Transverse colon (tissue), 4 donors: Measurements from ENCODE around the gene MGLL. TPM values are rescaled to one million over a fixed set of nuclear protein-coding genes. Genes with fewer than 3 reads are reported as not detected.
A peak's percentile ranks its signal among the peaks of the same experiment; 100 is the strongest.

Experiments
- DNase-seq: peaks from one replicate; pipeline ENCODE4 v3.0.0-alpha.2; 2019
- H3K27ac ChIP-seq, 4 donors: fragments of 200-600 bp; sonication (generic); 2 replicates each; pipeline ENCODE4 v1.5.1; 2016 to 2018; ENCODE audit warnings: inconsistent platforms in 4 of 4
- H3K27me3 ChIP-seq: fragments of 200-600 bp; sonication (generic); 2 replicates; pipeline ENCODE4 v1.5.1; 2017; ENCODE audit warnings: inconsistent platforms
- H3K36me3 ChIP-seq, 4 donors: fragments of 200-600 bp; sonication (generic); 2 replicates each; pipeline ENCODE4 v1.5.1; 2017 to 2019; ENCODE audit warnings: inconsistent platforms in 4 of 4
- H3K4me1 ChIP-seq, 4 donors: fragments of 200-600 bp; sonication (generic); 2 replicates each; pipeline ENCODE4 v1.5.1; 2017 to 2020; ENCODE audit warnings: inconsistent platforms in 4 of 4
- H3K4me3 ChIP-seq, 4 donors: fragments of 200-600 bp; sonication (generic); 1 replicate in 1 of 4; 2 replicates in 3 of 4; pipeline versions ENCODE4 v1.5.1 to v1.6.1; 2017 to 2019; ENCODE audit warnings: inconsistent platforms in 4 of 4
- H3K9me3 ChIP-seq, 2 donors: fragments of 200-600 bp; sonication (generic); 2 replicates each; pipeline ENCODE4 v1.5.1; 2017 to 2019; ENCODE audit warnings: inconsistent platforms in 2 of 2
- CTCF ChIP-seq, 5 experiments: fragments of 200-600 bp in 3 of 5; fragments of 450-650 bp in 2 of 5; sonication (generic) in 3 of 5; IDR thresholded peaks; 1 replicate in 2 of 5; 2 replicates in 3 of 5; pipeline ENCODE4 v1.5.1; 2016 to 2017; ENCODE audit warnings: antibody characterized with exemption in 5 of 5, inconsistent platforms in 3 of 5, mild to moderate bottlenecking in 2 of 5, moderate library complexity in 1 of 5
- EP300 ChIP-seq: sonication (generic); formaldehyde crosslinking; IDR thresholded peaks from one replicate; pipeline ENCODE4 v1.6.1; 2017; ENCODE audit warnings: antibody characterized with exemption, low read depth
- POLR2A ChIP-seq: fragments of 450-650 bp; IDR thresholded peaks from one replicate; pipeline ENCODE4 v1.6.1; 2016; ENCODE audit warnings: antibody characterized with exemption, mild to moderate bottlenecking, moderate library complexity
- POLR2AphosphoS5 ChIP-seq, 3 donors: sonication (generic); formaldehyde crosslinking; IDR thresholded peaks; one replicate each; pipeline ENCODE4 v1.6.1; 2016; ENCODE audit warnings: antibody characterized with exemption in 3 of 3
- WGBS, 2 donors: methylation state at CpG; one replicate each; pipeline ENCODE4 v1.1.5; 2018; ENCODE audit warnings: low coverage in 1 of 2; 5-methylcytosine and 5-hydroxymethylcytosine counted together
- in situ Hi-C, 4 donors: fragments of 200-750 bp; cut with MboI; loops; one replicate each; pipeline versions ENCODE4 v1.15.0 to v1.15.1; 2017; ENCODE audit warnings: low sequenced_read_pairs in 3 of 4, low pct_ligation_motif_present in 1 of 4, low pct_unique_long_range_greater_than_20kb in 1 of 4
- intact Hi-C: fragments of 100-400 bp; cut with DNase I; formaldehyde crosslinking; loops from one replicate; pipeline ENCODE4 v1.15.1; 2023; ENCODE audit warnings: low total_unique reads
- total RNA-seq, 4 donors: library from RNA; depleted of rRNA; stranded (reverse); fragments of >200 nt; gene quantifications; one replicate each; pipeline ENCODE4 v1.1.0, GENCODE V29; 2016

Gene MGLL
- total RNA-seq, 4 donors from 2014 or later, result 150 to 329 (median 294) TPM

- DNase-seq, result no peak
- in situ Hi-C loops (no loop called here), intact Hi-C loops (no loop called here)
- Histone ChIP-seq H3K36me3 (no peaks in the 10 kb centered on the region), H3K4me1 (peaks cover 29 to 70% (median 49%) of the 10 kb centered on the region in 4 donors), H3K9me3 (no peaks in the 10 kb centered on the region), H3K27ac (peak overlapping the region; percentile 74 to 87 (median 84)), H3K27me3 (no peaks in the 10 kb centered on the region), H3K4me3 (no peak overlapping the region)
- 58% methylated on average over 7 of the region's 7 CpGs; no CpG with 5 or more reads in 1 of the 2 donors for WGBS, 2 donors
- TF ChIP-seq POLR2A (no peak), EP300 (no peak), POLR2AphosphoS5 (IDR thresholded peaks at IDR 0.05) (no peak), CTCF (IDR thresholded peaks at IDR 0.05) (no peak)
These were observed 31.5 kb downstream of the MGLL start for GRCh38 chr3:127790882-127791183.

GRCh38 chr3:127789990-127790881 is 32.1 kb downstream of the MGLL start:
- 88 to 96% methylated on average over 9 to 19 of the region's 19 CpGs for WGBS, 2 donors
- in situ Hi-C loops, result no loop called here
- no peak for DNase-seq
- no peak overlapping the region for H3K4me3 ChIP-seq
- TF ChIP-seq POLR2AphosphoS5 (IDR thresholded peaks at IDR 0.05), result no peak
- TF ChIP-seq POLR2A, result no peak
- TF ChIP-seq CTCF (IDR thresholded peaks at IDR 0.05), result no peak
- TF ChIP-seq EP300, result no peak
- intact Hi-C loops, result no loop called here
- peaks cover 35 to 76% (median 55%) of the 10 kb centered on the region in 4 donors for H3K4me1 ChIP-seq
- peak overlapping the region; percentile 74 to 87 (median 84) for H3K27ac ChIP-seq
- H3K36me3 ChIP-seq, result no peaks in the 10 kb centered on the region
- no peaks in the 10 kb centered on the region for H3K27me3 ChIP-seq
- H3K9me3 ChIP-seq, result no peaks in the 10 kb centered on the region

- Histone ChIP-seq H3K9me3 (no peaks in the 10 kb centered on the region), H3K27me3 (no peaks in the 10 kb centered on the region), H3K36me3 (no peaks in the 10 kb centered on the region), H3K4me3 (no peak overlapping the region), H3K4me1 (peaks cover 44 to 88% (median 65%) of the 10 kb centered on the region in 4 donors), H3K27ac (peak overlapping the region; percentile 85 to 91 (median 86))
- TF ChIP-seq CTCF (IDR thresholded peaks at IDR 0.05) (no peak), POLR2AphosphoS5 (IDR thresholded peaks at IDR 0.05) (no peak), POLR2A (no peak), EP300 (no peak)
- intact Hi-C loops, result no loop called here
- DNase-seq, result no peak
- in situ Hi-C loops, result no loop called here
- 84 to 100% methylated on average over 1 to 5 of the region's 5 CpGs for WGBS, 2 donors
These were observed 33.3 kb downstream of the MGLL start for GRCh38 chr3:127789051-127789450.

- Histone ChIP-seq H3K9me3 (no peaks in the 10 kb centered on the region), H3K36me3 (no peaks in the 10 kb centered on the region), H3K4me3 (no peak overlapping the region), H3K27ac (peak overlapping the region; percentile 85 to 91 (median 86)), H3K27me3 (no peaks in the 10 kb centered on the region), H3K4me1 (peaks cover 44 to 92% (median 65%) of the 10 kb centered on the region in 4 donors)
- DNase-seq, result no peak
- TF ChIP-seq CTCF (IDR thresholded peaks at IDR 0.05) (no peak), POLR2AphosphoS5 (IDR thresholded peaks at IDR 0.05) (no peak), EP300 (no peak), POLR2A (no peak)
- WGBS, 2 donors, result 80 to 90% methylated on average over 7 to 9 of the region's 9 CpGs
- intact Hi-C loops, result no loop called here
- in situ Hi-C loops, result no loop called here
These were observed 33.8 kb downstream of the MGLL start for GRCh38 chr3:127788451-127788909.
